LNCAP (cell line): ENCODE results near the gene COBLL1.

ENCODE experiments used
- CTCF ChIP-seq: fragments of 450-650 bp; IDR thresholded peaks from 2 replicates; pipeline ENCODE4 v1.5.1; 2017; ENCODE audit warnings: mild to moderate bottlenecking

The COBLL1 gene

GRCh38 chr2:164797627-164798026 lies 44.0 kb downstream of the COBLL1 start:
- no peak for TF ChIP-seq CTCF

- no peak for TF ChIP-seq CTCF
These were observed 44.6 kb downstream of the COBLL1 start for GRCh38 chr2:164796999-164797398.

GRCh38 chr2:164794432-164795231 lies 47.0 kb downstream of the COBLL1 start:
- no peak for TF ChIP-seq CTCF

GRCh38 chr2:164794016-164794415 lies 47.6 kb downstream of the COBLL1 start:
- TF ChIP-seq CTCF, result no peak

- no peak for TF ChIP-seq CTCF
These were observed 48.1 kb downstream of the COBLL1 start for GRCh38 chr2:164793529-164793928.

GRCh38 chr2:164792316-164793170 lies 49.1 kb downstream of the COBLL1 start:
- no peak for TF ChIP-seq CTCF

GRCh38 chr2:164789968-164790367 lies 51.7 kb downstream of the COBLL1 start:
- TF ChIP-seq CTCF, result no peak
